ENCODE data around the gene COBL. TPM values are rescaled to one million over a fixed set of nuclear protein-coding genes. Genes with fewer than 3 reads are reported as not detected.

Gene COBL
- total RNA-seq, 1 experiment from 2014 or later = 52.3 TPM

DNA sequence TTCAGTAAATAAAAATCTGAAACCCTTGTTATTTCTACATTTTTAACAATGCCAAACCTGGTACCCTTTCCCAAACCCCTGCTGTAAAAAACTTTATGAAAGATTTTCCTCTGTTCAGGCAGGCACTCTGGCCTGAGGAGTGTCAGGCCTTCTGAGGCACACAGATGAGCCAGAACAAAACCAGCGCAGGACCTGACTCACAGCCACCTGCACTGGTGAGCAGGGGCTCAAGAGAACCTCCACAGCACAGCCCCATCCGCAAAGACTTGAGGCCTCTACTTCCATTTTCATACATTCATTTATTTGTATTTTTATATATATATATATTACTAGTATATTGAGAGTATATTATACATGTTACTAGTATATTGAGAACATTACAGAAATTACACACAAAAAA is 49.4 kb downstream of the COBL start:
- Histone ChIP-seq H3K56ac (ENCODE audit: insufficient read length, low read depth, low read length) (no peak overlapping the region), H2BK20ac (ENCODE audit: low read depth, low read length, poor library complexity, severe bottlenecking) (no peak overlapping the region), H2BK15ac (ENCODE audit: low read depth, low read length) (no peak overlapping the region), H3K4ac (ENCODE audit: low read depth, low read length) (no peak overlapping the region), H3K9ac (ENCODE audit: extremely low read depth, insufficient read length, low read length) (no peak overlapping the region), H3K4me2 (ENCODE audit: insufficient read depth, insufficient read length, low read length) (no peak overlapping the region), H3K9me3 (ENCODE audit: control insufficient read depth, low read depth, low read length) (no peaks in the 10 kb centered on the region), H2BK12ac (ENCODE audit: insufficient read length, low read depth, low read length) (no peak overlapping the region), H3K79me1 (ENCODE audit: insufficient read depth, low read depth, low read length, poor library complexity, severe bottlenecking) (peaks cover 3% of the 10 kb centered on the region), H2BK120ac (ENCODE audit: low read depth, low read length, poor library complexity, severe bottlenecking) (no peak overlapping the region), H3K23ac (ENCODE audit: insufficient read length, low read depth, low read length) (no peak overlapping the region), H4K8ac (replicated peaks; ENCODE audit: insufficient read length, low read depth, low read length) (no peak overlapping the region), H3K27ac (ENCODE audit: insufficient read length, low read depth, low read length) (no peak overlapping the region), H3K23me2 (ENCODE audit: insufficient read length, low read depth, low read length, poor library complexity, severe bottlenecking) (no peaks in the 10 kb centered on the region), H3K4me1 (ENCODE audit: insufficient read depth, low read length) (no peaks in the 10 kb centered on the region; the same call in 1 of the 2 replicates), H3K79me2 (ENCODE audit: insufficient read depth, low read length) (peaks cover 5% of the 10 kb centered on the region; the same call in 1 of the 2 replicates), H4K5ac (ENCODE audit: insufficient read length, low read depth, low read length) (no peak overlapping the region), H3T11ph (ENCODE audit: low read length) (no peak overlapping the region), H2AFZ (ENCODE audit: low read length) (no peak overlapping the region), H4K91ac (ENCODE audit: insufficient read length, low read depth, low read length) (no peak overlapping the region), H3K18ac (ENCODE audit: insufficient read length, low read depth, low read length) (no peak overlapping the region), H2BK5ac (ENCODE audit: insufficient read length, low read length) (no peak overlapping the region), H3K14ac (ENCODE audit: insufficient read depth, low read length) (no peak overlapping the region), H4K20me1 (ENCODE audit: control insufficient read depth, insufficient read depth, insufficient read length) (no peaks in the 10 kb centered on the region), H2AK5ac (ENCODE audit: insufficient read length, low read length) (no peak overlapping the region), H3K27me3 (ENCODE audit: insufficient read depth, low read length) (no peaks in the 10 kb centered on the region)
- no CpG with 5 or more reads among the region's 2 CpGs for WGBS (ENCODE audit: extremely low coverage, insufficient read length, low lambda C conversion rate)
- H3K4me3 Mint-ChIP-seq = no peak overlapping the region
- DNase-seq = no peak
- TF ChIP-seq, protein P1, sequence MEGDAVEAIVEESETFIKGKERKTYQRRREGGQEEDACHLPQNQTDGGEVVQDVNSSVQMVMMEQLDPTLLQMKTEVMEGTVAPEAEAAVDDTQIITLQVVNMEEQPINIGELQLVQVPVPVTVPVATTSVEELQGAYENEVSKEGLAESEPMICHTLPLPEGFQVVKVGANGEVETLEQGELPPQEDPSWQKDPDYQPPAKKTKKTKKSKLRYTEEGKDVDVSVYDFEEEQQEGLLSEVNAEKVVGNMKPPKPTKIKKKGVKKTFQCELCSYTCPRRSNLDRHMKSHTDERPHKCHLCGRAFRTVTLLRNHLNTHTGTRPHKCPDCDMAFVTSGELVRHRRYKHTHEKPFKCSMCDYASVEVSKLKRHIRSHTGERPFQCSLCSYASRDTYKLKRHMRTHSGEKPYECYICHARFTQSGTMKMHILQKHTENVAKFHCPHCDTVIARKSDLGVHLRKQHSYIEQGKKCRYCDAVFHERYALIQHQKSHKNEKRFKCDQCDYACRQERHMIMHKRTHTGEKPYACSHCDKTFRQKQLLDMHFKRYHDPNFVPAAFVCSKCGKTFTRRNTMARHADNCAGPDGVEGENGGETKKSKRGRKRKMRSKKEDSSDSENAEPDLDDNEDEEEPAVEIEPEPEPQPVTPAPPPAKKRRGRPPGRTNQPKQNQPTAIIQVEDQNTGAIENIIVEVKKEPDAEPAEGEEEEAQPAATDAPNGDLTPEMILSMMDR (conservative IDR thresholded peaks at IDR 0.05) = no peak
- H3K4me1 Mint-ChIP-seq = peaks cover 44 to 48% of the 10 kb centered on the region in 2 experiments
- H3K9me3 Mint-ChIP-seq = no peaks in the 10 kb centered on the region
- peak overlapping the region; percentile 35 to 77 (median 61); a peak in 4 of 7 replicates for H3K27ac Mint-ChIP-seq
- no peaks in the 10 kb centered on the region; a peak in 1 of 7 replicates for H3K36me3 Mint-ChIP-seq (ENCODE audit: insufficient read depth in 1 of 3, low read depth in 3 of 3)
- no peaks in the 10 kb centered on the region for H3K27me3 Mint-ChIP-seq (ENCODE audit: low read depth)

Measured in H9 (cell line).